Activated CD8-positive, alpha-beta memory T cell treated with anti-CD3 and anti-CD28 coated beads for 48 hours (primary cell): Measurements from ENCODE around the gene AATK.

ENCODE experiments used
- DNase-seq, 3 experiments: peaks; one replicate each; pipeline ENCODE4 v3.0.0-alpha.2; 2020; ENCODE audit warnings: low read depth in 2 of 3, low spot score in 2 of 3

AATK gene

GRCh38 chr17:81117672-81118198 lies 48.3 kb downstream of the AATK start:
- no peak for DNase-seq

GRCh38 chr17:81116704-81117103 lies 49.3 kb downstream of the AATK start:
- no peak for DNase-seq

- DNase-seq = no peak
Observed at GRCh38 chr17:81115749-81116464, 50.1 kb downstream of the AATK start.

GRCh38 chr17:81115219-81115618 lies 50.8 kb downstream of the AATK start:
- DNase-seq = no peak

- no peak for DNase-seq
Observed at GRCh38 chr17:81114351-81115093, 51.5 kb downstream of the AATK start.

GRCh38 chr17:81113158-81113724 lies 52.8 kb downstream of the AATK start:
- no peak for DNase-seq

- DNase-seq = no peak
Observed at GRCh38 chr17:81112450-81112849, 53.6 kb downstream of the AATK start.

GRCh38 chr17:81111066-81111465 lies 55.0 kb downstream of the AATK start:
- no peak for DNase-seq

- DNase-seq = no peak
Observed at GRCh38 chr17:81110488-81111040, 55.5 kb downstream of the AATK start.

- no peak for DNase-seq
Observed at GRCh38 chr17:81109957-81110356, 56.1 kb downstream of the AATK start.

- DNase-seq = no peak
Observed at GRCh38 chr17:81108220-81108619, 57.8 kb downstream of the AATK start.

- DNase-seq = no peak
Observed at GRCh38 chr17:81106716-81107115, 59.3 kb downstream of the AATK start.

- DNase-seq = no peak
Observed at GRCh38 chr17:81103379-81103778, 62.6 kb downstream of the AATK start.

GRCh38 chr17:81102869-81103268 lies 63.2 kb downstream of the AATK start:
- no peak for DNase-seq

GRCh38 chr17:81102352-81102751 lies 63.7 kb downstream of the AATK start:
- no peak for DNase-seq

GRCh38 chr17:81101614-81102306 lies 64.3 kb downstream of the AATK start:
- DNase-seq = peak; percentile 73 to 87 (median 82)

GRCh38 chr17:81100668-81101067 lies 65.4 kb downstream of the AATK start:
- no peak for DNase-seq

GRCh38 chr17:81099888-81100287 lies 66.1 kb downstream of the AATK start:
- DNase-seq = no peak

GRCh38 chr17:81097943-81098308 lies 68.1 kb downstream of the AATK start:
- DNase-seq = no peak

- DNase-seq = peak in 1 of 3 experiments; percentile 39
Observed at GRCh38 chr17:81097134-81097942, 68.7 kb downstream of the AATK start.
